ENCODE results near the gene INPP4A.
A peak's percentile ranks its signal among the peaks of the same experiment; 100 is the strongest.

Gene INPP4A

GRCh38 chr2:98535971-98536677 lies 91.5 kb downstream of the INPP4A start:
- TF ChIP-seq CTCF (IDR thresholded peaks at IDR 0.05; ENCODE audit: control insufficient read depth, insufficient read depth, low read depth, low read length, missing control alignments), result no peak
- no peak for DNase-seq (ENCODE audit: low read depth)
- H3K4me3 ChIP-seq (ENCODE audit: control insufficient read depth, low read depth, low read length), result no peak overlapping the region

GRCh38 chr2:98537390-98538126 lies 92.9 kb downstream of the INPP4A start:
- no peak for TF ChIP-seq CTCF (IDR thresholded peaks at IDR 0.05; ENCODE audit: control insufficient read depth, insufficient read depth, low read depth, low read length, missing control alignments)
- no peak overlapping the region for H3K4me3 ChIP-seq (ENCODE audit: control insufficient read depth, low read depth, low read length)
- no peak for DNase-seq (ENCODE audit: low read depth)

- H3K4me3 ChIP-seq (ENCODE audit: control insufficient read depth, low read depth, low read length), result no peak overlapping the region
- no peak for TF ChIP-seq CTCF (IDR thresholded peaks at IDR 0.05; ENCODE audit: control insufficient read depth, insufficient read depth, low read depth, low read length, missing control alignments)
- peak; percentile 50 for DNase-seq (ENCODE audit: low read depth)
Measured at GRCh38 chr2:98538280-98539041, 93.8 kb downstream of the INPP4A start.

GRCh38 chr2:98539056-98539735 lies 94.5 kb downstream of the INPP4A start:
- no peak overlapping the region for H3K4me3 ChIP-seq (ENCODE audit: control insufficient read depth, low read depth, low read length)
- DNase-seq (ENCODE audit: low read depth), result no peak
- no peak for TF ChIP-seq CTCF (IDR thresholded peaks at IDR 0.05; ENCODE audit: control insufficient read depth, insufficient read depth, low read depth, low read length, missing control alignments)

- no peak overlapping the region for H3K4me3 ChIP-seq (ENCODE audit: control insufficient read depth, low read depth, low read length)
- no peak for TF ChIP-seq CTCF (IDR thresholded peaks at IDR 0.05; ENCODE audit: control insufficient read depth, insufficient read depth, low read depth, low read length, missing control alignments)
- DNase-seq (ENCODE audit: low read depth), result no peak
Measured at GRCh38 chr2:98540536-98540935, 95.9 kb downstream of the INPP4A start.

GRCh38 chr2:98541489-98541888 lies 96.8 kb downstream of the INPP4A start:
- DNase-seq (ENCODE audit: low read depth), result no peak
- TF ChIP-seq CTCF (IDR thresholded peaks at IDR 0.05; ENCODE audit: control insufficient read depth, insufficient read depth, low read depth, low read length, missing control alignments), result no peak
- H3K4me3 ChIP-seq (ENCODE audit: control insufficient read depth, low read depth, low read length), result no peak overlapping the region

Measured in AG09309 (cell line).